A549 treated with CORT108297 at 1 μM for 4 hours (cell line): ENCODE results near the gene BUD23. TPM values are rescaled to one million over a fixed set of nuclear protein-coding genes. Genes with fewer than 3 reads are reported as not detected.

Experiments used
- total RNA-seq: library from RNA; stranded (reverse); fragments of 200-300 nt; extraction: Qiagen RNA extraction; gene quantifications from 5 replicates; pipeline ENCODE4 v1.2.3, GENCODE V29; 2022

The BUD23 gene
- total RNA-seq: 126 to 159 TPM (median 134 TPM) in 5 replicates

GRCh38 chr7:73683056-73683787 is at the start of gene BUD23, which contains the start of gene DNAJC30:
TSS of gene BUD23 (plus strand) at chr7:73683597. CDS start at chr7:73683626, 29 bp downstream.
TSS of gene DNAJC30 (minus strand) at chr7:73683453. CDS start at chr7:73683423, 30 bp downstream.

GRCh38 chr7:73667344-73668102 is 15.9 kb upstream of the BUD23 start, which contains the start of gene VPS37D:
TSS of gene VPS37D (plus strand) at chr7:73667831. CDS start at chr7:73667959, 128 bp downstream.

GRCh38 chr7:73718905-73719805 is 35.8 kb downstream of the BUD23 start, which contains the start of gene STX1A:
TSS of gene STX1A (minus strand) at chr7:73719669. CDS start at chr7:73719631, 38 bp downstream.

GRCh38 chr7:73738612-73739386 is 55.4 kb downstream of the BUD23 start, which contains the start of gene ABHD11:
TSS of gene ABHD11 (minus strand) at chr7:73738802. CDS start at chr7:73738770, 32 bp downstream.

Other genes starting within 250 kb of the BUD23 start
- gene FZD9, start 249.8 kb upstream of the BUD23 start, total RNA-seq: 1.0 to 2.2 TPM (median 1.8 TPM) in 5 replicates
- 50.4 to 65.4 TPM (median 57.5 TPM) in 5 replicates for gene BAZ1B, start 161.3 kb upstream of the BUD23 start, total RNA-seq
- 60.4 to 77.9 TPM (median 68.9 TPM) in 5 replicates for gene BCL7B, start 125.9 kb upstream of the BUD23 start, total RNA-seq
- 50.9 to 57.8 TPM (median 53.4 TPM) in 5 replicates for gene TBL2, start 105.0 kb upstream of the BUD23 start, total RNA-seq
- 0.45 to 2.1 TPM (median 1.1 TPM) in 5 replicates for gene MLXIPL, start 59.1 kb upstream of the BUD23 start, total RNA-seq
- gene VPS37D, start 15.8 kb upstream of the BUD23 start, total RNA-seq: 2.4 to 6.4 TPM (median 4.7 TPM) in 5 replicates
- gene DNAJC30, start 144 bp upstream of the BUD23 start, total RNA-seq: 7.5 to 10.5 TPM (median 10.2 TPM) in 5 replicates
- 69.7 to 85.9 TPM (median 79.3 TPM) in 5 replicates for gene STX1A, start 36.1 kb downstream of the BUD23 start, total RNA-seq
- gene ABHD11, start 55.2 kb downstream of the BUD23 start, total RNA-seq: 20.2 to 26.6 TPM (median 25.6 TPM) in 5 replicates
- 1.2 to 3.8 TPM (median 3.4 TPM) in 5 replicates for gene CLDN3, start 86.7 kb downstream of the BUD23 start, total RNA-seq
- 3.6 to 5.3 TPM (median 4.6 TPM) in 5 replicates for gene CLDN4, start 147.4 kb downstream of the BUD23 start, total RNA-seq
- gene METTL27, start 158.9 kb downstream of the BUD23 start, total RNA-seq: 6.9 to 12.4 TPM (median 11.5 TPM) in 5 replicates
- gene TMEM270, start 177.6 kb downstream of the BUD23 start, total RNA-seq: 0.26 TPM in 1 of 5 replicates, not detected in the others